ENCODE measurements around the gene UVRAG.
"Not testable (repeated sequence)": the region's sequence is repeated elsewhere in the genome, so short reads cannot be mapped to it uniquely, and the experiment has no call there.

Gene UVRAG

GRCh38 chr11:76076253-76076652 lies 261.2 kb downstream of the UVRAG start:
- DNase-seq, result not testable (repeated sequence)

- DNase-seq, result no peak
Observed at GRCh38 chr11:76076749-76077148, 261.7 kb downstream of the UVRAG start.

- DNase-seq, result no peak
Observed at GRCh38 chr11:76077575-76078150, 262.7 kb downstream of the UVRAG start.

- not testable (repeated sequence) for DNase-seq
Observed at GRCh38 chr11:76081084-76081483, 266.1 kb downstream of the UVRAG start.

GRCh38 chr11:76083563-76084451 lies 268.8 kb downstream of the UVRAG start:
- DNase-seq, result no peak

- DNase-seq, result no peak
Observed at GRCh38 chr11:76085270-76085669, 270.3 kb downstream of the UVRAG start.

GRCh38 chr11:76086743-76087635 lies 272.0 kb downstream of the UVRAG start:
- no peak for DNase-seq

- no peak for DNase-seq
Observed at GRCh38 chr11:76087749-76088148, 272.7 kb downstream of the UVRAG start.

GRCh38 chr11:76088511-76088910 lies 273.5 kb downstream of the UVRAG start:
- DNase-seq, result no peak

- no peak for DNase-seq
Observed at GRCh38 chr11:76090174-76090573, 275.2 kb downstream of the UVRAG start.

- no peak for DNase-seq
Observed at GRCh38 chr11:76090821-76091220, 275.8 kb downstream of the UVRAG start.

GRCh38 chr11:76094740-76095139 lies 279.7 kb downstream of the UVRAG start:
- DNase-seq, result no peak

- DNase-seq, result no peak
Observed at GRCh38 chr11:76095891-76096290, 280.9 kb downstream of the UVRAG start.

- DNase-seq, result no peak
Observed at GRCh38 chr11:76096552-76096951, 281.5 kb downstream of the UVRAG start.

- no peak for DNase-seq
Observed at GRCh38 chr11:76102802-76103201, 287.8 kb downstream of the UVRAG start.

- no peak for DNase-seq
Observed at GRCh38 chr11:76103460-76103859, 288.4 kb downstream of the UVRAG start.

GRCh38 chr11:76104285-76104684 lies 289.3 kb downstream of the UVRAG start:
- DNase-seq, result no peak

- no peak for DNase-seq
Observed at GRCh38 chr11:76105637-76106036, 290.6 kb downstream of the UVRAG start.

- no peak for DNase-seq
Observed at GRCh38 chr11:76107971-76108370, 293.0 kb downstream of the UVRAG start.

GRCh38 chr11:76114238-76114637 lies 299.2 kb downstream of the UVRAG start:
- no peak for DNase-seq

GRCh38 chr11:76115555-76115954 lies 300.5 kb downstream of the UVRAG start:
- no peak for DNase-seq

- DNase-seq, result no peak
Observed at GRCh38 chr11:76119032-76119431, 304.0 kb downstream of the UVRAG start.

- DNase-seq, result no peak
Observed at GRCh38 chr11:76119779-76120178, 304.8 kb downstream of the UVRAG start.
